Fibroblast of pulmonary artery (primary cell): Measurements from ENCODE around the gene SERINC2.
"Not testable (repeated sequence)": the region's sequence is repeated elsewhere in the genome, so short reads cannot be mapped to it uniquely, and the experiment has no call there.

Experiments used
- DNase-seq: peaks from one replicate; pipeline ENCODE4 v3.0.0-alpha.2; 2010; ENCODE audit warnings: low read depth
- H3K4me3 ChIP-seq: replicated peaks from 2 replicates; pipeline ENCODE4 v1.5.1; 2011; ENCODE audit warnings: low read depth, mild to moderate bottlenecking, control low read depth, low read length, moderate library complexity
- TF ChIP-seq, protein P1 (sequence below): IDR thresholded peaks from 2 replicates; pipeline ENCODE4 v1.5.1; 2011; ENCODE audit warnings: mild to moderate bottlenecking, control low read depth, low read length, inconsistent platforms; ENCODE audit errors: missing control alignments

Gene SERINC2

DNA sequence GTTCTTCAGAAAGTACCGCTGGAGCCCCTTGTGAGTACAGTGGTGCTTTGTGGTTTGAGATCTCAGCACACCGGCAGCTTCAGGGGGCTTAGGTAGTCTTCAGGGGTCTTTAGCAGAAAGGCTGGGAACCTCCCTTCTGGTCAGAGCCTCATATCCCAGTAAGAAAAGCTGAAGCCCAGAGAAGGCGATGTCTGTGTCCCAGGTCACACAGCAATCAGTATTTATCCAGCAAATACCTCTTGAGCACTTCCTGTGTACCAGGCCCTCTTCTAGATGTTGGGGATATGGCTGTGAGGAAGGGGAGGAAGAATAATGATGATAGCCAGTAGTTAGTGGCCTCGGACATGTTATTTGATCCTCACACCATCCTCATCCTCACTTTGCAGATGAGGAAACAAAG is 14.3 kb downstream of the SERINC2 start:
- DNase-seq = no peak
- TF ChIP-seq, protein P1, sequence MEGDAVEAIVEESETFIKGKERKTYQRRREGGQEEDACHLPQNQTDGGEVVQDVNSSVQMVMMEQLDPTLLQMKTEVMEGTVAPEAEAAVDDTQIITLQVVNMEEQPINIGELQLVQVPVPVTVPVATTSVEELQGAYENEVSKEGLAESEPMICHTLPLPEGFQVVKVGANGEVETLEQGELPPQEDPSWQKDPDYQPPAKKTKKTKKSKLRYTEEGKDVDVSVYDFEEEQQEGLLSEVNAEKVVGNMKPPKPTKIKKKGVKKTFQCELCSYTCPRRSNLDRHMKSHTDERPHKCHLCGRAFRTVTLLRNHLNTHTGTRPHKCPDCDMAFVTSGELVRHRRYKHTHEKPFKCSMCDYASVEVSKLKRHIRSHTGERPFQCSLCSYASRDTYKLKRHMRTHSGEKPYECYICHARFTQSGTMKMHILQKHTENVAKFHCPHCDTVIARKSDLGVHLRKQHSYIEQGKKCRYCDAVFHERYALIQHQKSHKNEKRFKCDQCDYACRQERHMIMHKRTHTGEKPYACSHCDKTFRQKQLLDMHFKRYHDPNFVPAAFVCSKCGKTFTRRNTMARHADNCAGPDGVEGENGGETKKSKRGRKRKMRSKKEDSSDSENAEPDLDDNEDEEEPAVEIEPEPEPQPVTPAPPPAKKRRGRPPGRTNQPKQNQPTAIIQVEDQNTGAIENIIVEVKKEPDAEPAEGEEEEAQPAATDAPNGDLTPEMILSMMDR = no peak
- H3K4me3 ChIP-seq = no peak overlapping the region

DNA sequence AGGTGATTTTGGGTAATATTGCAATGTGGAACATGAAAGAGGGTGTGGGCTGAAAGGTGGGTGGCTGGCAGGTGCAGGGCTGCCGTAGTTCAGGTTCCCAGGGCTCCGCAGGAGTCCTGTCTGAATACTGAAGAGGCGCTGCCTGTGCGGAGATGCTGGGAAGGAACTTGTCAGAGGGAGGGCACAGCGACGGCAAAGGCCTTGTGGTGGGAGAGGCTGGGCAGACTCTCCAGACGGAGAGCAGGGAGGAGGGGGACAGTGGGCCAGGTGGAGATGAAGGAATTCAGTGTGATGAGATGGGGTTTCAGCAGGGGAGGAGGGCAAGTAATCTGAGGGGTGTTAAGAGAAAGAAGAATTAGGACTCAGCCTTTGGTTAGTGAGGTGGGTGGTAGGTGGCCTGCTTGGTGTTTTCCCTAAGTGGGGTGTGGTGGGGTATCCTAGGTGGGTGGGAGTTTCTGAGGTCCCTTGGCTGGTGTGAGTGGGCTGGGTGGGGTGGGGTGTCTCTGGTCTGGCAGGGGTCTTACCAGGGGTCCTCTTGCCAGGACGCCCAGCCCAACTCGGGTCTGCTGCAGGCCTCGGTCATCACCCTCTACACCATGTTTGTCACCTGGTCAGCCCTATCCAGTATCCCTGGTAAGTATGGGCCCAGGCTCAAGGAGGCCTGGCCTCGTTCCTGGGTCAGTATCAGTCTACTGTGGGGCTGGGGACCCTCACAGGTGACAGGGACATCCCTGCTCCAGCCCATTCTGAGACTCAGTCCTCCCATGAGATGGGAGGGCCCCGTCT is 15.6 kb downstream of the SERINC2 start:
- DNase-seq = no peak
- TF ChIP-seq, protein P1 = no peak
- no peak overlapping the region for H3K4me3 ChIP-seq

DNA sequence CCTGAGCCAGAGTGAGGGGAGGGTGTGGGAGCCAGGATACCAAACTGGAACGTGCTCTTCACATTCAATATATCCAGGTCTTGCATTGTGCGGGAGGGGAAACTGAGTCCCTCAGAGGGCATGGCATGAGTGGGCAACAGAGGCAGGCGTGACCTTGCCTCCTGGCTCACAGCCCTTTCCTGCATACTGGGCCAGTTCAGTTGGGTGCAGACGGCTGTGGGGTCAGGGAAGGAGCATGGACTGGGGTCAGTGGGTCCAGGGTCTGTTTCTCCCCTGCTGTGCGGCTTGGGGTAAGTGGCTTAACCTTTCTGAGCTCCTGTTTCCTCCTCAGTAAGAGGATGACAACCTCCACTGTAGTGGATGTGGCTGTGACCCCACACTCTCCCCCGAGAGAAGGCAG is 16.6 kb downstream of the SERINC2 start:
- no peak for DNase-seq
- H3K4me3 ChIP-seq = no peak overlapping the region
- TF ChIP-seq, protein P1 = no peak

DNA sequence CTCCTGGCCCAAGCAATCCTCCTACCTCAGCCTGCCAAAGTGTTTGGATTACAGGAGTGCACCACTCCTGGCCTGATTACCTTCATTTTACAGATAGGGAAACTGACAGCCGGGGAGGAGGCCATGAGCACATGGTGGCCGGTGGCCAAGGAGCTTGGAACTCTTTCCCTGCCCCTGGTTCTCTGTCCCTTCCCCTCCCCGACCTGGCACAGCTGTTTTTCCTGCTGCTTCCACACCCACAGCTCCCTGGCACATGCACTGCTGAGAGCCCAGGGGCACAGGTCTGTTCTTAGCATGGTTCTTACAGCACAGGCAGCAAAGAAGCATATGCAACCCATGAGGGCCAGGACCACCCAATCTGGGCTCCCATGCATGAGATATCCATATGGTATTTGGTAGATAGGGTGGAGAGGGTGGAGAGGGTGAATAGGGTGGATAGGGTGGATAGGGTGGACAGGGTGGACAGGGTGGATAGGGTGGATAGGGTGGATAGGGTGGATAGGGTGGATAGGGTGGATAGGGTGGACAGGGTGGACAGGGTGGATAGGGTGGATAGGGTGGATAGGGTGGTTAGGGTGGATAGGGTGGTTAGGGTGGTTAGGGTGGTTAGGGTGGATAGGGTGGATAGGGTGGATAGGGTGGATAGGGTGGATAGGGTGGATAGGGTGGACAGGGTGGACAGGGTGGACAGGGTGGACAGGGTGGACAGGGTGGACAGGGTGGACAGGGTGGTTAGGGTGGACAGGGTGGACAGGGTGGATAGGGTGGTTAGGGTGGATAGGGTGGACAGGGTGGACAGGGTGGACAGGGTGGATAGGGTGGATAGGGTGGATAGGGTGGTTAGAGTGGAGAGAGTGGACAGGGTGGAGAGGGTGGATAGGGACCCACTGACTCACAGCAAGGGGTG is 18.6 kb downstream of the SERINC2 start:
- DNase-seq = peak; percentile 14
- not testable (repeated sequence) for H3K4me3 ChIP-seq

DNA sequence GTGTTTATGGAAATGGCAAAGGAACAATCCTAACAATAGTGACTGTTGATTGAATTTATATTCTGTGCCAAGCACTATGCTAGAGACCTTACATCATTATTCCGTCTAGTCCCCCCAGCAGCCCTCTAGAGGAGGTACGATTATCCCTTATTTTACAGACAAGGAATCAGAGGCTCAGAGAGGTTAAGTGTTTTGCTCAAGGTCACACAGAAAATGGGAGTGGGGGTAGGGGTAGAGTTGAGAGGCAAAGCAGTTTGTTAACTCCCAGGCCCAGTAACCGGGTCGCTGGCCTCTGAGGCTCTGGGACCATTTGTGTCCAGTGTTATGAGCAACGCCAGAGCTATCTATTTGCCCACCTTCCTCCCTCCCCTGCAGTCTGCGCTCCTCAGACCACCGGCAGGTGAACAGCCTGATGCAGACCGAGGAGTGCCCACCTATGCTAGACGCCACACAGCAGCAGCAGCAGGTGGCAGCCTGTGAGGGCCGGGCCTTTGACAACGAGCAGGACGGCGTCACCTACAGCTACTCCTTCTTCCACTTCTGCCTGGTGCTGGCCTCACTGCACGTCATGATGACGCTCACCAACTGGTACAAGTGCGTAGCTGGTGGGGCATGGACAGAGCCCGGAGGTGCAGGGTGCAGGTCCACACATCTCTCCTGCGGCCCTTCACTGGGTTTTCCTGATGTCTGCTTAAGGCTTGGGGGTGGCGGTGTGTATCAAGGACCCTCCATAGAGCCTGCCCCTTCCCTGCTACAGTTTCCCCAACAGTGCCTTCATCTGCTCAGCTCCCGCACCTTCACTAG is 19.8 kb downstream of the SERINC2 start:
- no peak overlapping the region for H3K4me3 ChIP-seq
- DNase-seq = no peak
- TF ChIP-seq, protein P1 = no peak

DNA sequence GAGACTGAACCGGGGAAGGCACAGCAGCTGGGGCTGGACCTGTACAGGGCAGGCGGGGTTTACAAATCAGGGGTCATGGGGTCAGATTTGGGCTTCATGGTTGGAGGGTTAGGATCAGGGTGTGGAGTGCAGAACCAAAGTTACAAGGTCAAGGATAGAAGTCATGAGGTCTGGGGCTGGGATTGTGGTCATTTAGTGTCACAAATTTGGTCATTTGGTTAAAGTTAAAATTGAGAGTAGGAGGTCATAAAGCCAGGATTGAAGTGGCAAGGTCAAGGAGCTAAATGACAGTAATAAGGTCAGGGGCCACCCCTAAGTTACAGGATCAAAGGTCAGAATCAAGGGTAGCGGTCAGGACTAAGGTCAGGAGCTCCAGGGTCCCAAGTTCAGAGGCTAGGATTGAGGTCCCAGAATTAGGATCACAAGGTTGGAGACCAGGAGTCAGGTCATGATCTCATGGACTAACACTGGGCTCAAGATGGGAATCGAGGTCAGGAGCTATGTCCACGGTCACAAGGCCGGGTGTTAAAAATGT is 20.4 kb downstream of the SERINC2 start:
- DNase-seq = no peak
- TF ChIP-seq, protein P1 = no peak
- no peak overlapping the region for H3K4me3 ChIP-seq
